AG04449 (cell line): Measurements from ENCODE around the gene CHST11.

Experiments
- CTCF ChIA-PET: fragments of 350-600 bp; formaldehyde crosslinking; extraction: SDS; loops from one replicate; lab custom pipeline; 2021; ENCODE audit warnings: antibody characterized with exemption; lab: Yijun Ruan, JAX
- POLR2A ChIA-PET: fragments of 400-600, 350-600 bp; formaldehyde crosslinking; extraction: SDS; loops from one replicate; lab custom pipeline; 2020; ENCODE audit warnings: antibody characterized with exemption, inconsistent platforms; lab: Yijun Ruan, JAX
- DNase-seq: peaks from one replicate; pipeline ENCODE4 v3.0.0-alpha.2; 2010; ENCODE audit warnings: low read depth, low spot score
- H3K4me3 ChIP-seq: 2 replicates; pipeline ENCODE4 v1.5.1; 2011; ENCODE audit warnings: low read depth, mild to moderate bottlenecking, control low read depth, low read length
- TF ChIP-seq, protein P1 (sequence below): IDR thresholded peaks from one replicate; pipeline ENCODE4 v1.5.1; 2011; ENCODE audit warnings: mild to moderate bottlenecking, moderate library complexity, low read length, control low read depth, inconsistent platforms; ENCODE audit not compliant: insufficient read depth; ENCODE audit errors: missing control alignments

Gene CHST11

DNA sequence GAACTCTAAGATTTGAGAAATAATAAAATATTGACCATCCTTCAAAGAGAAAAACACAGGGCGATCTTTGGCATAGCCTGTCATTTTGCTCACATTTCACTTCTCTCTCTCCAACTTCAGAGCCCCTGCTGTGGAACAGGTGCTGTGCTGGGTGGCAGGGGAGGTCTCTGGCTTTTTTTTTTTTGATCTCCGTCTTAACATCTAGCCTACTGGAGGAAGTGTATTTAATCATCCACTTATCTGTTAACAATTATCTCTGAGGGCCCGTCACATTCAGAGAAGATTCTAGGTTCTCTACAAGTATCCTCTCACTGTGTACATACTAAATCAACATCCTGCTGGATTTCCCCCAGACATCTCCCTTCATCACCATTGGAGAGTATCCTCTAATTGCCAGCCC lies 34.1 kb downstream of the CHST11 start:
- H3K4me3 ChIP-seq: no peak overlapping the region
- CTCF ChIA-PET: no interaction called here
- POLR2A ChIA-PET: no interaction called here
- DNase-seq: no peak
- TF ChIP-seq, protein P1, sequence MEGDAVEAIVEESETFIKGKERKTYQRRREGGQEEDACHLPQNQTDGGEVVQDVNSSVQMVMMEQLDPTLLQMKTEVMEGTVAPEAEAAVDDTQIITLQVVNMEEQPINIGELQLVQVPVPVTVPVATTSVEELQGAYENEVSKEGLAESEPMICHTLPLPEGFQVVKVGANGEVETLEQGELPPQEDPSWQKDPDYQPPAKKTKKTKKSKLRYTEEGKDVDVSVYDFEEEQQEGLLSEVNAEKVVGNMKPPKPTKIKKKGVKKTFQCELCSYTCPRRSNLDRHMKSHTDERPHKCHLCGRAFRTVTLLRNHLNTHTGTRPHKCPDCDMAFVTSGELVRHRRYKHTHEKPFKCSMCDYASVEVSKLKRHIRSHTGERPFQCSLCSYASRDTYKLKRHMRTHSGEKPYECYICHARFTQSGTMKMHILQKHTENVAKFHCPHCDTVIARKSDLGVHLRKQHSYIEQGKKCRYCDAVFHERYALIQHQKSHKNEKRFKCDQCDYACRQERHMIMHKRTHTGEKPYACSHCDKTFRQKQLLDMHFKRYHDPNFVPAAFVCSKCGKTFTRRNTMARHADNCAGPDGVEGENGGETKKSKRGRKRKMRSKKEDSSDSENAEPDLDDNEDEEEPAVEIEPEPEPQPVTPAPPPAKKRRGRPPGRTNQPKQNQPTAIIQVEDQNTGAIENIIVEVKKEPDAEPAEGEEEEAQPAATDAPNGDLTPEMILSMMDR: no peak

DNA sequence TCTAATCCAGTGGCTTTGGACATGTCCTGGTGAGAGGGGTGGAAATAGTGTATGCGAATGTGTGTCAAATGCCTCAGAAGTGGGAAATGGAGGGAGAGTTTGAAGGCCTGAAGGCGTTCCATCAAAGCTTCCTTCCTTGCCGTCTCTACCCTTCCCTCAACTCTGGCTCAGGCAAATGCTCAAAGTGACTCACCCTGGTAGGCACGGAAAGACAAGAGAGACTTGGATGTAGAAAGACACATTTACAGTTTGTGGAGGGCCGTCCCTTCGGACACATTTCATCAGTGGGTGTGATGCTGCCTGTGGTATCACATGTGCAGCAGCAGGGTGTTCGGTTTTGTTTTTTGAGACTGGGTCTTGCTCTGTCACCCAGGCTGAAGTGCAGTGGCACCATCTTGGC lies 36.7 kb downstream of the CHST11 start:
- POLR2A ChIA-PET: no interaction called here
- CTCF ChIA-PET: no interaction called here
- DNase-seq: no peak

DNA sequence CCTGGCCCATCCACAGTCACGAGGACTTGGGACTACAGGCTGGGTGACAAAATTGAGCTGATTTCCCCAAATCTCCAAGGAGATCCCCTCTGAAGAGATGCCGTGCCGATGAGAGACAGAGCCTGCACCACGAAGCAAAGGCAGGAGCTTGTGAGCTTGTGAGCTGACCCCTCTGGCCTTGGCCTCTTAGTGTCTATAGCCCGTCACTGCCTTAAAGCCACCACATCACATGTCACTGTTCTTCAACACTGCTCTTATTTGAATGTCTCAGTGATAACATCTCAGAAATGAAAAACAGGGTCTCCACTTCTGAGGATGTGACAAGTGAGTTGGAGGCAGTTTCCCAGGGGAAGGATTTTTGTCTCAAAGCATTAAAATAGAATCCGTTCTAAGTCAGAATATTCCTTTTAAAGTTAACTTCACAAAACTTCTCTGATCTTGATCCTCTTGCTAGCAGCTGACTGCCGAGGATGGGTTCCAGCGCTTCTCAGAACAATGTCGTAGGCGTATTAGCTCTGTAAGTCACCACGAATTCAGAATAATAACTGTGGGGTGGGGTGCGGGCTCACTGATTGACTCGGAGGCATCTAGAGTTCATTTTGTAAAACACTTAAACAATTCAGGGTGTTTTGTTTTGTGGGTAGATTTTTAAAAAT lies 37.5 kb downstream of the CHST11 start:
- CTCF ChIA-PET: interaction anchor here (0.9 to 1.4 kb wide), 2 partner anchors 11 to 112 kb away, joined by 3 to 8 read pairs; no protein-coding TSS in a partner anchor
- no peak overlapping the region for H3K4me3 ChIP-seq

More for the DNA sequence above, 36.7 kb downstream of the CHST11 start:
- no peak overlapping the region for H3K4me3 ChIP-seq
- TF ChIP-seq, protein P1: no peak

GRCh38 chr12:104494793-104495158 lies 38.0 kb downstream of the CHST11 start:
- CTCF ChIA-PET: interaction anchor here (0.9 to 1.4 kb wide), 2 partner anchors 11 to 113 kb away, joined by 3 to 8 read pairs; no protein-coding TSS in a partner anchor
- POLR2A ChIA-PET: no interaction called here

More for the DNA sequence above, 37.5 kb downstream of the CHST11 start:
- POLR2A ChIA-PET: no interaction called here
- TF ChIP-seq, protein P1: no peak
- DNase-seq: no peak

GRCh38 chr12:104495786-104496185 lies 39.0 kb downstream of the CHST11 start:
- DNase-seq: no peak
- TF ChIP-seq, protein P1: no peak
- ChIA-PET POLR2A (no interaction called here), CTCF (interaction anchor here (1.4 kb wide), 1 partner anchor 114 kb away, joined by 8 read pairs; no protein-coding TSS in a partner anchor)
- no peak overlapping the region for H3K4me3 ChIP-seq

More at GRCh38 chr12:104494793-104495158, 38.0 kb downstream of the CHST11 start:
- DNase-seq: no peak
- TF ChIP-seq, protein P1: no peak
- H3K4me3 ChIP-seq: no peak overlapping the region

GRCh38 chr12:104496336-104496735 lies 39.6 kb downstream of the CHST11 start:
- ChIA-PET POLR2A (no interaction called here), CTCF (no interaction called here)
- TF ChIP-seq, protein P1: no peak
- DNase-seq: no peak
- no peak overlapping the region for H3K4me3 ChIP-seq
